Measurements from ENCODE around the gene HIPK2. TPM values are rescaled to one million over a fixed set of nuclear protein-coding genes. Genes with fewer than 3 reads are reported as not detected.

Gene HIPK2
- total and polyA plus RNA-seq, 7 donors, result 2.4 to 15.7 (median 7.9) TPM

DNA sequence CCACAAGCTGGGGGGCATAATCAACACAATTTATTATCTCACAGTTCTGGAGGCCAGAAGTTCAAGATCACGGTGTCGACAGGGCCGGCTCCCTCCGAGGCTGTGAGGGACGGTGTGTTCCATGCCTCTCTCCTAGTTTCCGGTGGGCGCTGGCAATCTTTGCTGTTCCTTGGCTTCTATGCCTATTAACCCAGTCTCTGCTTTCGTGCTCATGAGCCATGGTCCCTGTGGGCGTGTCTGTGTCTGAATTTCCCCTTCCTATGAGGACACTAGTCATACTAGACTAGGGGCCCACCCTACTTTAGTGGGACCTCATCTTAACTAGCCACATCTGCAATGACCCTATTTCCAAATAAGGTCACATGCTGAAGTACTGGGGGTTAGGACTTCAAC, 29.4 kb downstream of the HIPK2 start:
- H3K9me3 ChIP-seq, result no peaks in the 10 kb centered on the region
- H3K4me1 ChIP-seq, result peaks cover 0 to 21% (median 17%) of the 10 kb centered on the region in 4 donors
- H3K27me3 ChIP-seq, result no peaks in the 10 kb centered on the region
- H3K36me3 ChIP-seq, result no peaks in the 10 kb centered on the region
- no peak overlapping the region for H3K4me3 ChIP-seq
- 93 to 94% methylated on average over 9 of the region's 9 CpGs for WGBS, 2 donors
- TF ChIP-seq, protein P1, sequence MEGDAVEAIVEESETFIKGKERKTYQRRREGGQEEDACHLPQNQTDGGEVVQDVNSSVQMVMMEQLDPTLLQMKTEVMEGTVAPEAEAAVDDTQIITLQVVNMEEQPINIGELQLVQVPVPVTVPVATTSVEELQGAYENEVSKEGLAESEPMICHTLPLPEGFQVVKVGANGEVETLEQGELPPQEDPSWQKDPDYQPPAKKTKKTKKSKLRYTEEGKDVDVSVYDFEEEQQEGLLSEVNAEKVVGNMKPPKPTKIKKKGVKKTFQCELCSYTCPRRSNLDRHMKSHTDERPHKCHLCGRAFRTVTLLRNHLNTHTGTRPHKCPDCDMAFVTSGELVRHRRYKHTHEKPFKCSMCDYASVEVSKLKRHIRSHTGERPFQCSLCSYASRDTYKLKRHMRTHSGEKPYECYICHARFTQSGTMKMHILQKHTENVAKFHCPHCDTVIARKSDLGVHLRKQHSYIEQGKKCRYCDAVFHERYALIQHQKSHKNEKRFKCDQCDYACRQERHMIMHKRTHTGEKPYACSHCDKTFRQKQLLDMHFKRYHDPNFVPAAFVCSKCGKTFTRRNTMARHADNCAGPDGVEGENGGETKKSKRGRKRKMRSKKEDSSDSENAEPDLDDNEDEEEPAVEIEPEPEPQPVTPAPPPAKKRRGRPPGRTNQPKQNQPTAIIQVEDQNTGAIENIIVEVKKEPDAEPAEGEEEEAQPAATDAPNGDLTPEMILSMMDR (IDR thresholded peaks at IDR 0.05), result no peak
- TF ChIP-seq POLR2AphosphoS5 (IDR thresholded peaks at IDR 0.05) (no peak), EP300 (IDR thresholded peaks at IDR 0.05) (no peak)
- no peak overlapping the region for H3K27ac ChIP-seq
- DNase-seq, result no peak
- intact Hi-C loops (cut with DNase I), result no loop called here

DNA sequence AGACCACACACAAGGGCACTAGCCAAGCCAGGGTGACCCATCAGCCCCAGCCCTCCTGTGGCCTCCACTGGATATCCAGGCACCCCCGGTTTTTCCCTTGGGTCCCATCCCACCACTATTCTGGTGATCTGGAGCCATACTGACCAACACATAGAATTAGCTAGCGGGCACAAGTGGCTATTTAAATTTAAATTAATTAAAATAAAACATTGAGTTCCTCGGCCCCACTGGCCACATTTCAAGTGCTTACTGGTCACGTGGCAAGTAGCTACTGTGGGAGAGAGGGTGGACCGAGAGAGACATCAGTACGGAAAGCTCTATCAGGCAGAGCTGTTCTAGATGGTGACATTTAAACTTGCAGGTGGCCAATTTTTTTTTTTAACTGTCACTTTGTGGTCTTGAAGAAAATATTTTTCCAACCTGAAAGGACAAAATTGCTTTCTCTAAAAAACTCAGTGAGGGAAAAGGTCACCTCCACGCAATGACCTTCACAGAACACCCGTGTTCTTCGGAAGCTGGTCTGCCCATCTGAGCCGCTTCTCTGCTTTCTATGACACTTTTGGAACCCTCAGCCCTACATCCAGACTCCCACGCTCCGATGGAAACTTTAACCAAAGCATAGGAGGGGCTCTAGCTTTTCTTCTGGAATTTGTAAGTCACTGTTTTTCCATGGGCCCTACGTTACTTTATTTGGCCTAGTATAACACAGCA, 30.0 kb downstream of the HIPK2 start:
- Histone ChIP-seq H3K4me1 (peaks cover 0 to 25% (median 19%) of the 10 kb centered on the region in 4 donors), H3K9me3 (no peaks in the 10 kb centered on the region), H3K4me3 (no peak overlapping the region), H3K36me3 (no peaks in the 10 kb centered on the region), H3K27ac (no peak overlapping the region), H3K27me3 (no peaks in the 10 kb centered on the region)
- intact Hi-C loops (cut with DNase I), result no loop called here
- no peak for DNase-seq
- WGBS, 2 donors, result 88 to 95% methylated on average over 13 of the region's 13 CpGs
- no peak for TF ChIP-seq POLR2A (IDR thresholded peaks at IDR 0.05)
- TF ChIP-seq EP300 (IDR thresholded peaks at IDR 0.05), result no peak
- TF ChIP-seq, protein P1 (IDR thresholded peaks at IDR 0.05), result no peak
- TF ChIP-seq POLR2AphosphoS5 (IDR thresholded peaks at IDR 0.05), result no peak

DNA sequence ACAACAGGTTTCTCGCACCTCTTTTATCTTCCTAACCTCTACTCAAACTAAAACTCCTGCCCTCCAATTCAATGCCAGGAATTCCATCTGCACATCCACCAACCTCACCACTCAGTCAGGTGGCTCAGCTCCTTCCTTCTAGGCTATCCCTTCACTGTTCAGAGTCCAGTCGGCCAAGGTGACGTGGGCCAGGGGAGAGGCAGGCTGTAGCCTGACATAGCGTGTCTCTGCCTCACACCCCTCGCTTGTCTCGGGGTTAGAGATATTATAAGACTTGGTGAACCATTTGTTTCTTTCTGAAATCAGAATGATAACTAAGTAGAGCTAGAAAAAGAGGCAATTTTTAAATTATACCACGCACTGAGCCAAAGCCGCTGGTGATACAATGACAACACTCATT, 31.1 kb downstream of the HIPK2 start:
- Histone ChIP-seq H3K4me3 (no peak overlapping the region), H3K36me3 (no peaks in the 10 kb centered on the region), H3K27ac (no peak overlapping the region), H3K4me1 (peaks cover 0 to 25% (median 19%) of the 10 kb centered on the region in 4 donors), H3K27me3 (no peaks in the 10 kb centered on the region), H3K9me3 (no peaks in the 10 kb centered on the region)
- intact Hi-C loops (cut with DNase I), result no loop called here
- no peak for DNase-seq
- TF ChIP-seq, protein P1 (IDR thresholded peaks at IDR 0.05), result no peak
- TF ChIP-seq EP300 (IDR thresholded peaks at IDR 0.05) (no peak), POLR2AphosphoS5 (IDR thresholded peaks at IDR 0.05) (no peak), POLR2A (IDR thresholded peaks at IDR 0.05) (no peak)
- WGBS, 2 donors, result 90 to 96% methylated on average over 8 of the region's 8 CpGs

DNA sequence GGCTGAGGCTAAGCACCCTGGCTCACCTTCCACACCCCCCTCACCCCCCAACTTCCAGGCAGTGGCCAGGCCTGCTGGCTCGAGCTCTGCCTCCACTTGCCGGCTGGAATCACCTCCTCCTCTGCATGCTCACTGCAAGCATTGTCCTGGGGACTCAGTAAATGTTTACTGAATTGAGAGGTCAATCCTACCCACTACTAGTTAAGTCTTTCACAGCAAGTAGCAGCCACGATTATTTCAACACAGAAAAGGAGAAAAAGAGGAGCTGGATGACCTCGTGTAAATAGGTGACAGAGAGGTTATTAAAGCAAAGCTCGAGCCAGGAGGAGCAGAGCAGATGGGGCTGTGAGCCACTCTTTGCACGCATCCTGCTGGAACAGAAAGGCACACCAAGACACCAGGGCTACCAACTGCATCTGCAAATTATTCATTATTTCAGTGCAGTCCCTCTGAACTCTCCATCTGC, 32.1 kb downstream of the HIPK2 start:
- Histone ChIP-seq H3K4me3 (no peak overlapping the region), H3K36me3 (no peaks in the 10 kb centered on the region), H3K4me1 (peaks cover 0 to 28% (median 22%) of the 10 kb centered on the region in 4 donors), H3K9me3 (no peaks in the 10 kb centered on the region), H3K27me3 (no peaks in the 10 kb centered on the region), H3K27ac (no peak overlapping the region)
- WGBS, 2 donors, result 67 to 72% methylated on average over 6 of the region's 6 CpGs
- intact Hi-C loops (cut with DNase I), result no loop called here
- no peak for DNase-seq
- TF ChIP-seq POLR2A (IDR thresholded peaks at IDR 0.05), result no peak
- TF ChIP-seq POLR2AphosphoS5 (IDR thresholded peaks at IDR 0.05), result no peak
- TF ChIP-seq, protein P1 (IDR thresholded peaks at IDR 0.05), result no peak
- no peak for TF ChIP-seq EP300 (IDR thresholded peaks at IDR 0.05)
